Spleen (tissue), 11 donors: ENCODE measurements around the gene UCP2. TPM values are rescaled to one million over a fixed set of nuclear protein-coding genes. Genes with fewer than 3 reads are reported as not detected.

Experiments used
- DNase-seq: peaks from one replicate; pipeline ENCODE4 v3.0.0-alpha.2; 2020
- H3K27ac ChIP-seq, 8 donors: fragments of 200-600 bp; sonication (generic) in 7 of 8; 1 replicate in 4 of 8; 2 replicates in 4 of 8; pipeline versions ENCODE4 v1.5.0 to v1.8.0; 2016 to 2021; ENCODE audit warnings: inconsistent platforms in 4 of 8, mild to moderate bottlenecking in 4 of 8, moderate library complexity in 1 of 8
- H3K27me3 ChIP-seq, 7 donors: fragments of 200-600 bp; sonication (generic) in 6 of 7; replicated peaks in 1 of 7; 1 replicate in 4 of 7; 2 replicates in 3 of 7; pipeline versions ENCODE4 v1.5.0 to v1.8.0; 2016 to 2021; ENCODE audit warnings: inconsistent platforms in 3 of 7, mild to moderate bottlenecking in 1 of 7
- H3K36me3 ChIP-seq, 6 donors: fragments of 200-600 bp; sonication (generic) in 5 of 6; 1 replicate in 4 of 6; 2 replicates in 2 of 6; pipeline versions ENCODE4 v1.5.0 to v1.8.0; 2016 to 2021; ENCODE audit warnings: inconsistent platforms in 2 of 6
- H3K4me1 ChIP-seq, 6 donors: fragments of 200-600 bp; sonication (generic) in 5 of 6; 1 replicate in 3 of 6; 2 replicates in 3 of 6; pipeline versions ENCODE4 v1.5.0 to v1.8.0; 2016 to 2021; ENCODE audit warnings: inconsistent platforms in 3 of 6
- H3K4me3 ChIP-seq, 8 donors: fragments of 200-600 bp; sonication (generic) in 7 of 8; 1 replicate in 4 of 8; 2 replicates in 4 of 8; pipeline versions ENCODE4 v1.5.0 to v1.8.0; 2016 to 2021; ENCODE audit warnings: inconsistent platforms in 4 of 8, mild to moderate bottlenecking in 4 of 8, moderate library complexity in 2 of 8
- H3K9me3 ChIP-seq, 8 donors: fragments of 200-600 bp; sonication (generic) in 7 of 8; 1 replicate in 4 of 8; 2 replicates in 4 of 8; pipeline versions ENCODE4 v1.5.0 to v1.8.0; 2016 to 2021; ENCODE audit warnings: inconsistent platforms in 4 of 8
- POLR2A ChIP-seq, 3 donors: fragments of 450-650 bp; IDR thresholded peaks; one replicate each; pipeline ENCODE4 v1.5.1; 2017; ENCODE audit warnings: antibody characterized with exemption in 3 of 3, mild to moderate bottlenecking in 1 of 3
- POLR2AphosphoS5 ChIP-seq, 3 donors: sonication (generic); formaldehyde crosslinking; IDR thresholded peaks; one replicate each; pipeline ENCODE4 v1.5.1; 2017; ENCODE audit warnings: antibody characterized with exemption in 3 of 3
- WGBS, 5 donors: extraction: QIAGEN DNeasy Blood & Tissue Kit in 3 of 5; methylation state at CpG; one replicate each; pipeline versions ENCODE4 v1.1.5 to v1.1.7; 2013 to 2018; 5-methylcytosine and 5-hydroxymethylcytosine counted together
- intact Hi-C: fragments of 100-400 bp; cut with DNase I; formaldehyde crosslinking; loops from one replicate; pipeline ENCODE4 v1.15.0; 2023; ENCODE audit warnings: low total_unique reads
- polyA plus RNA-seq, 3 donors: library from polyadenylated mRNA; stranded (reverse); fragments of 200-250 nt; gene quantifications; one replicate each; pipeline ENCODE4 v1.2.1, GENCODE V29; 2013
- total RNA-seq, 7 donors: library from RNA; depleted of rRNA in 3 of 7; stranded (reverse); fragments of >200 nt in 3 of 7; fragmentation: NEBNext Ultra II Directional in 4 of 7; extraction: Animal tissue kit (Norgen Biotek cat#: 25700) in 4 of 7; gene quantifications; one replicate each; pipeline versions ENCODE4 v1.1.0 to v1.2.1, GENCODE V29; 2016 to 2021
- TF ChIP-seq, protein P1 (sequence below), 11 experiments: fragments of 200-600 bp in 7 of 11; fragments of 450-650 bp in 4 of 11; sonication (generic) in 4 of 11; IDR thresholded peaks in 8 of 11; conservative IDR thresholded peaks in 3 of 11; 1 replicate in 7 of 11; 2 replicates in 4 of 11; pipeline versions ENCODE4 v1.4.0 to v1.8.0; 2016 to 2021; ENCODE audit warnings: antibody characterized with exemption in 11 of 11, inconsistent platforms in 4 of 11, mild to moderate bottlenecking in 1 of 11
- donor health status: healthy with polysubstance abuse.
- donor health status: DM: no; HTN: no; CAD: no; lungs with moderate emphysema.
- donor health status: DM: no; HTN: no; CAD: no.
- donor health status: Bipolar disorder and iron deficiency.
- donor health status: healthy.
- donor health status: DM: no; HTN: no; CAD: no.
- donor health status: DM: yes; HTN: yes; CAD: no.

The UCP2 gene
- total and polyA plus RNA-seq, 10 donors: 209 to 556 (median 401) TPM

DNA sequence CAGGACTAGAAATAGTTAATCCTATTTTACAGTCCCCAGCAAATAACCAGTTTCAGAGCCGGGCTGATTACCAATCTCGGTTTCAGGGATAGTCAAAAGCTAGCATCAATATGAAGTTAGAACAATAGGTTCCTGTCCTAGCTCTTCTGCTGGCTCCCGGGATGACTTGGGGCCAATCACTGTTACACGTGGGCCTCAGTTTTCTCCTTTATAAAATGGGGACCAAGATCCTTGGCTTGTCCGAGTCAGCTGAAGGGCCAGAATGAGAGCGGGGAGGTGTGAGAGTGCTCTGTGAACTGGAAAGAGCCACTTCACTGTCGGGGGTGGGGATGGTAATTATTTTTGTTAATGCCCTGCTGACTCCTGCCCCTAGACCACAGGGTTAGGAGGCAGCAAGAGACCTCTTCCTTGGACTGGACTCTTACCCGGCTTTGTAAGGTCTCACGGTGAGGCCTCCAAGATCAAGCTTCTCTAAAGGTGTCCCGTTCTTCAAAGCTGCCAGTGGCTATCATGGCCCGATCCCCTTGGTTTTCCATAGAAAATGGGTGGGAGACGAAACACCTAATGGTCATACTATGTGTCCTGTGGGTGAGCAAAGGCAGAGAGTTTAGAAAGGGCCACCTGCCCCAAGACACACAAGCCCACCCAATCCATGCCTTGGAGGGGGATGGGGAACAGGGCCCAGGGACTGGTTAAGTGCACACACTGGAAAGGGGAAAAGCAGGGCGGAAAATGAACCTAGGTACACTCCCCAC, 1.4 kb downstream of the UCP2 start:
- TF ChIP-seq, protein P1, sequence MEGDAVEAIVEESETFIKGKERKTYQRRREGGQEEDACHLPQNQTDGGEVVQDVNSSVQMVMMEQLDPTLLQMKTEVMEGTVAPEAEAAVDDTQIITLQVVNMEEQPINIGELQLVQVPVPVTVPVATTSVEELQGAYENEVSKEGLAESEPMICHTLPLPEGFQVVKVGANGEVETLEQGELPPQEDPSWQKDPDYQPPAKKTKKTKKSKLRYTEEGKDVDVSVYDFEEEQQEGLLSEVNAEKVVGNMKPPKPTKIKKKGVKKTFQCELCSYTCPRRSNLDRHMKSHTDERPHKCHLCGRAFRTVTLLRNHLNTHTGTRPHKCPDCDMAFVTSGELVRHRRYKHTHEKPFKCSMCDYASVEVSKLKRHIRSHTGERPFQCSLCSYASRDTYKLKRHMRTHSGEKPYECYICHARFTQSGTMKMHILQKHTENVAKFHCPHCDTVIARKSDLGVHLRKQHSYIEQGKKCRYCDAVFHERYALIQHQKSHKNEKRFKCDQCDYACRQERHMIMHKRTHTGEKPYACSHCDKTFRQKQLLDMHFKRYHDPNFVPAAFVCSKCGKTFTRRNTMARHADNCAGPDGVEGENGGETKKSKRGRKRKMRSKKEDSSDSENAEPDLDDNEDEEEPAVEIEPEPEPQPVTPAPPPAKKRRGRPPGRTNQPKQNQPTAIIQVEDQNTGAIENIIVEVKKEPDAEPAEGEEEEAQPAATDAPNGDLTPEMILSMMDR (IDR thresholded peaks at IDR 0.05 in 8 of 11, conservative IDR thresholded peaks at IDR 0.05 in 3 of 11): no peak
- TF ChIP-seq POLR2A (IDR thresholded peaks at IDR 0.05): no peak
- no peak for TF ChIP-seq POLR2AphosphoS5 (IDR thresholded peaks at IDR 0.05)
- Histone ChIP-seq H3K4me1 (peaks cover 44 to 82% (median 70%) of the 10 kb centered on the region in 6 donors), H3K9me3 (no peaks in the 10 kb centered on the region), H3K36me3 (peaks cover 0 to 51% (median 27%) of the 10 kb centered on the region in 6 donors), H3K4me3 (peak overlapping the region; percentile 57 to 89 (median 82)), H3K27ac (peak overlapping the region; percentile 93 to 97 (median 95)), H3K27me3 (no peaks in the 10 kb centered on the region)
- WGBS, 5 donors: 50 to 64% (median 58%) methylated on average over 13 of the region's 13 CpGs
- DNase-seq: peak; percentile 75
- intact Hi-C loops: no loop called here

DNA sequence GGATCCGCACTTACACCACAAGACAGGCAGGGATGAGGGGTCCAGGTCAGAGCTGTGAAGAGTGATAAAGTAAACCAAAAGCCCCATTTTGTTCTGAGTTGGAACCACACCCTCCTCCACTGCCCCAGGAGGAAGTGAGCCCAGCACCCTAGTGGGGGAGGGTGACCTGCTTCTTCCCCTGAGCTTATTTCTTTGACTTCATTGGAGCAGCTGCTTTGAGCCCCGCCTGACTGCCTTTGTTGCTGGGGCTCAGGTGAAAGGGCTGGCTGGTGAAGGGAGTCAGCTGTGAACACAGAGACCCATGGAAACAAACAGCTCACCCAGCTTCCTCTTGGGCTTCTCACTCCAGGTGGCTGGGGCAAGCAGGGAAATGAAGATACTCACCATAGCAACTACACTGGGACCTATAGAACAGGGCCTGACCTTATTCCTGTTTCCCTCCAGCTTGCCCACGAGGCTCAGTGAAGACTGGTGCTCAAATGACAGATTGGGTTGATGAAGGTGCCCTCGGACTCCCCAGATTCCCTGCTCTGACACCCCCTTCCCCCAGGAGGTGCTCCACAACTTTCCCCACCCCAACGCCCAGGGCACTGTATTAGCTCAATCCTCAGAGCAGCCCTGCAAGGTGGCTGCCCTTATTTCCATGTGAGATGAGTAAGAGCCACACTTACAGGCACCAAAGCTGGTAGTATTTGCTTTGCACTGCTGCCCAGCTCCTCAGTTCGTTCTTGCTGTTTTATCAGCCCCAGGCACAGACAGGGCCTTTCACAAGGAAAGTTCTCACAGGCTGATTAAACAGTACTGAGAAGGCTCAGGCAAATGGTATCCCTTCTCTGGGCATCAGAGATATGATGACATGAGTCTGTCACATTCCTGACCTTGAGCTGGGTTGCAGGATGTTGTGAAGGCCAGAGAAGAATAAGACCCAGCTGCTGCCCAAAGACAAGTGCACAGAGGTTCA, 2.4 kb downstream of the UCP2 start:
- Histone ChIP-seq H3K36me3 (peaks cover 0 to 61% (median 37%) of the 10 kb centered on the region in 6 donors), H3K4me3 (peak overlapping the region; percentile 57 to 89 (median 82)), H3K27me3 (no peaks in the 10 kb centered on the region), H3K9me3 (no peaks in the 10 kb centered on the region), H3K27ac (peak overlapping the region; percentile 55 to 97 (median 95)), H3K4me1 (peaks cover 46 to 92% (median 79%) of the 10 kb centered on the region in 6 donors)
- intact Hi-C loops: no loop called here
- 25 to 36% (median 34%) methylated on average over 6 of the region's 6 CpGs for WGBS, 5 donors
- peak; percentile 94 for DNase-seq
- TF ChIP-seq POLR2A (IDR thresholded peaks at IDR 0.05): no peak
- TF ChIP-seq, protein P1 (IDR thresholded peaks at IDR 0.05 in 8 of 11, conservative IDR thresholded peaks at IDR 0.05 in 3 of 11): peak in 3 of 11 experiments; percentile 10 to 24 (median 21)
- TF ChIP-seq POLR2AphosphoS5 (IDR thresholded peaks at IDR 0.05): peak; percentile 45 to 90 (median 82)

DNA sequence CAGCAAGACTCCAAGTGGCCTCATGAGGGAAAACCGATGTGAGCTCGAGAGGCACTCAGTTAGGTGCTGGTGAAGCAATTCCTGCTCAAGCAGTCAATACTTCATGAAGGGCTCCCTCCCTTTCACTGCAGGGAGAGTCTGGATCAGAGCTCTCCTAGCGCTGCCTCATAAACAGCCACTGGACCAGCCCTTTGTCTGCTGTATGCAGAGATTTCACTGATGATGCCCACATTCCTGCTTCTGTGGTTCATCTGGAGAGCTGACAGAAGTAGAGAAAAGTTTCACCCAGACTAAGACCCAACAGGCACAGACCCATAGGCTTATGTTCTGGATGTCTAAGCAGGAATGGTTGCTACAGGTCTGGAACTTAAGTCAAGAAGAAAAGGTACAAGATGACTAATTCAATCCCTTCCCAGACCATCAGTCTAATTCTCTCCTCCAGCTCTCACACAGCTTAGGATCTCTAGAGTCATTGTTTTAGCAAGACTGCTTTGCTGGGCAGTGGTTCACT, 4.0 kb downstream of the UCP2 start:
- Histone ChIP-seq H3K4me3 (peak overlapping the region in 3 of 8 donors; percentile 1 to 84 (median 12)), H3K27ac (peak overlapping the region; percentile 55 to 97 (median 95)), H3K9me3 (no peaks in the 10 kb centered on the region), H3K36me3 (peaks cover 0 to 77% (median 49%) of the 10 kb centered on the region in 6 donors), H3K4me1 (peaks cover 48 to 94% (median 86%) of the 10 kb centered on the region in 6 donors), H3K27me3 (no peaks in the 10 kb centered on the region)
- 95 to 100% (median 96%) methylated on average over 3 of the region's 3 CpGs for WGBS, 5 donors
- peak; percentile 18 for DNase-seq
- TF ChIP-seq, protein P1 (IDR thresholded peaks at IDR 0.05 in 8 of 11, conservative IDR thresholded peaks at IDR 0.05 in 3 of 11): no peak
- no peak for TF ChIP-seq POLR2AphosphoS5 (IDR thresholded peaks at IDR 0.05)
- no peak for TF ChIP-seq POLR2A (IDR thresholded peaks at IDR 0.05)
- intact Hi-C loops: no loop called here
